HG03159 (cell line): ENCODE results near the gene UGT2A2.

Experiments used
- ATAC-seq: cut with Tn5 transposase; IDR thresholded peaks from one replicate; pipeline ENCODE4 v1.9.1; 2021; ENCODE audit warnings: mild to moderate bottlenecking, moderate library complexity; ENCODE audit not compliant: unreplicated experiment

UGT2A2 gene

DNA sequence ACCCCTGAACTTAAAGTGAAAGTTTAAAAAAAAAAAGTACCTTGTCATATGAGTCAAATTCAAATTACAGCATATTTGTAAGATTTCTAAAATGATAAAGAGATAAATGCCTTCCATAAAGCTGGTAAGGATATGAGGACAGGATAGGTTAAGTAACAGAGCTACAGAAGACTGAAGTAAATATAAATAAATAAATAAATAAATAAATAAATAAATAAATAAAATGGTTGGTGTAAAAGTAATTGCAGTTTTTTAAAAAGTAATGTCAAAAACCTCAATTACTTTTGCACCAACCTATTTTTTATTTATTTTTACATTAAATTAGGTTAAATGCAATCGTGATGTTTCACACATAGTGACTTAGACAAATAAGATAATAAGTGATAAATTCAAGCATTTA lies 62.2 kb downstream of the UGT2A2 start:
- no peak for ATAC-seq

DNA sequence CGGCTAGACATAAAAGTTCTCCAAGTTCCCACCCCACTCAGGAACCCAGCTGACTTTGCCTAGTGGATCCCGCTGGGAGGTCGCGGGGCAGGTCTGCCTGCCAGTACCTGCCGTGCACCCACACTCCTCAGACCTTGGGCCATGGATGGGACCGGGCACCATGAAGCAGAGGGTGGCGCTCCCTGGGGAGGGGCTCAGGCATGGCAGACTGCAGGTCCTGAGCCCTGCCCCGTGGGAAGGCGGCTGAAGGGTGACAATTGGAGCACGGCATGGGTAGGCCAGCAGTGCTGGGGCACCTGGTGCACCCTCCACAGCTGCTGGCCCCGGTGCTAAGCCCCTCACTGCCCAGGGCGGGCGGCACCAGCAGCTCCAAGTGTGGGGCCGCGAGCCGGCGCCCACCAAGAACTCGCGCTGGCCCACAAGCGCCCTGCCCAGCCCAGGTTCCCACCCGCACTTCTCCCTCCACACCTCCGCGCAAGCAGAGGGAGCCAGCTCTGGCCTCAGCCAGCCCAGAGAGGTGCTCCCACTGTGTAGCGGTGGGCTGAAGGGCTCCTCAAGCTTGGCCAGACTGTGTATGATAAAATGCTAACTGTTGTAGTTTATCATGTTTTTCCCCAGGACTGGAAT lies 63.1 kb downstream of the UGT2A2 start:
- ATAC-seq, result no peak

DNA sequence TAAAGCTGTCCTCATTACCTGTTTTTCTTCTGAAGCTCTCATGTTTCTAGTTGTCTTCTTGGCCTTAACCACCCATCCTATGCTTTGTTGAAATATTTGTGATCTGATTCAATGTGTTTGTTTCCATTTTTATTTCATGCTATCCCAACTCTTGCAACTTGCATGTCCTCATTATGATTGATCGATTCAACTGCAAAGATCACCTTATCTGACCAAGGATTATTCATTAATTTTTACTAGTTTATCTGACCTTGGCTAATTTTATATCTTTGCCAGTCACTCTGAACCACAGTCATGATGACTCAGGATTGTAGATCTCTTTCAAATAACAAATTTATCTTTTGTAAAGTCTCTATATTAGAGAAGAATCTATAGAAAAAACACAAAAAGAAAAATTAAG lies 70.7 kb downstream of the UGT2A2 start:
- no peak for ATAC-seq

GRCh38 chr4:69563424-69563823 lies 76.0 kb downstream of the UGT2A2 start:
- ATAC-seq, result no peak

GRCh38 chr4:69549651-69550050 lies 89.8 kb downstream of the UGT2A2 start:
- ATAC-seq, result no peak

DNA sequence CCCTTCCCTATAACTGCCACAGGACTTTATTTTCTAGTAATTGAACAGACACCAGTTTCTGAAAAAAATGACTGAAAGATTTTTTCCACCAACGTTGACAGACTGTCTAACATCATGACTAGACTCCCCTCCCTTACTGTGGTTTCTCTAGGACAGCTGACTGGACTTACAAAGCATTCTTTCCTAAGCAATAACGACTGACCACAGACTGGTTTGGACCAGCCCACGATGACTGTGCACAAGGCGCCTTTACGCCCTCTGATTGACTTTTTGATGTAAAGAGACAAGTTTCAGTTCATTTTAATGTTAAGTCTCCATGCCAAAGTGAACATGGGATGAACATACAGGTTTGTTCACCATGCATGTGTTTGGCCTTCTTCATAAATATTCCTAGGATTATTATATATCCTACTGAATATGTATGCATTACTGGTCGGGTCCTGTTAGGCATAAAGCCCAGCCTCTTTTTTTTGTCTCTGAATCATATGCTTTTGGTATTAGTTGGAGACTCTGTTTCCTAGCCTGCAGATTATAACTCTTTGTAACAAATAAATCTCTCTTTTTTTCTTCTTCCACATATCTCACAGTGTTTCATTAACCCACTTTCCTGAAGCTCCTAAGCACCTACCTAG lies 93.2 kb downstream of the UGT2A2 start:
- ATAC-seq, result no peak
